Measurements from ENCODE around the gene BARX2. TPM values are rescaled to one million over a fixed set of nuclear protein-coding genes. Genes with fewer than 3 reads are reported as not detected.

The BARX2 gene
- total and polyA plus RNA-seq, 5 experiments from 2014 or later: not detected

DNA sequence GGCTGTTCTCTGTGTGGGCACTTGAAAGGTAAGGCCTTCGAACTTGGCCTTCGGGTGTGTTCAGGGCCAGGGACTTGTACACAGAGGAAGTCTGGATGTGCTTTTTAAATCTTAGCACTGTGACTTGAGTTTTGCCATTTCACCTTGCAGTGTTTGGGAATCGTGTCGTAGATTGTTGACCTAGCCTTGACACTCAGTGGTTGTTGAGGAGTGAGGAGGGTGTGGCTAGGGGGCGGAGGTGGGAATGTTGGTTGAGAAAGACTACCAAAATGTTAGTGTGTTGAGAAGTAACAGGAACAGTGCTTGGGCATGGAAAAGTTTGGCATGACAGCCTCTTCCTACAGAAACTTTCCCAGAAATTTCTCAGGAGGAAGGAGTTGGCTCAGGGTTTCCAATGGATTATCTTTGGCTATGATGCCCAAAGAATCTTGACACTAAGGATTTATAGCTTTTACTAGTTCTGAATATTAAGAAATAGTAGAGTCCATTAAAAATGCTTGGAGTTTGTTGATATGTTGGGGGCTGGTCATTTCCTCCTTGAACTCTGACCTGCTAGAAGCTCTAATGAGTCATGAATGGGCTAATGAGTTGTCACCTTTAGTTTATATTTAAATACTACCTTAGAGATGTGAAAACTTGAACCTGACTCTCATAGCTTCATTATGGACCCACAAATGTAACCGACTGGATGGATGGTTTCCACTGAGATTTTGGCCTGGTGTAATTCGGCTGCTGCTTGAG is 40.6 kb downstream of the BARX2 start:
- POLR2A ChIA-PET: no interaction called here
- no peak for ATAC-seq
- H3K27me3 Mint-ChIP-seq: no peaks in the 10 kb centered on the region
- H3K27ac Mint-ChIP-seq: no peak overlapping the region
- no peaks in the 10 kb centered on the region for H3K4me1 Mint-ChIP-seq
- H3K9me3 Mint-ChIP-seq: no peaks in the 10 kb centered on the region
- no peak overlapping the region for H3K4me3 Mint-ChIP-seq
- H3K36me3 Mint-ChIP-seq: no peaks in the 10 kb centered on the region
- DNase-seq: no peak

DNA sequence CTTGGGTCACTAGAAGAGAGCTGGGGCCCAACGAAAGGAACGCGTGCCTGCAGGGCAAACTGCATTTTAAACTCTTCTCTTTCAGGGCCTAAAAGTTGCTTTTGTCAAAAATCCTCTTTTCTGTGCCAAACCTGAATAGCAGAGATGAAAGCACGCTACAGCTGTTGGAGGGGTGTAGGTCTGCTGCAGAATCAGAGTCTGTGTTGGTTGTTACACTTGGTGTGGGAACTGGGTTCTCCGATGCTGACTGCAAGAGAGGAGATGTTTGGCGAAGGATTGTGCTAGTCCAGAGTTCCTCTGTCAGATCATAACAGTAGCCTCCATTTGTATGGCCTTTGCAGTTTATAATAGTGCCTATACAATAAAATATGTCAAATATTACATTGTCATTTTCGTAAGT is 41.8 kb downstream of the BARX2 start:
- DNase-seq (no peak), ATAC-seq (no peak)
- POLR2A ChIA-PET: no interaction called here
- Mint-ChIP-seq H3K4me3 (no peak overlapping the region), H3K36me3 (no peaks in the 10 kb centered on the region), H3K27me3 (no peaks in the 10 kb centered on the region), H3K27ac (no peak overlapping the region), H3K9me3 (no peaks in the 10 kb centered on the region), H3K4me1 (no peaks in the 10 kb centered on the region)

DNA sequence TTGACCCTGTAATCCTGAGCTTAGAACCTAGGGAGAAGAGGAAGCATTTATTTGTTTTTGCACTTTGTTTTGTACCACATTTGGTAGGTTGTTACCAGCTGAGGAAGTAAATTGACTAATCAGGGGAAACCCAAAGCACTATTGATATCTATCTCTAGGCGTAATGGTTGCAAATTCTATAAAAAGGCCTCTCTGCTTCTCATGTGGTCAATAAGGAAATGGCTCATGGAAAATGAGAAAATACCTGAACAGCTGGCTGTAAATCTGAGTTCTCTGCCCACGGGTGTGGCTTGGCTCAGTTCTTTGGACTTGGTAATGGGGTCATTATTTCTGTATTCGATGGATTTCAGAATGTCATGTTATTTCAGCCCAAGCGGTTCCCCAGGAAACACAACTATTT is 42.4 kb downstream of the BARX2 start:
- Mint-ChIP-seq H3K36me3 (no peaks in the 10 kb centered on the region), H3K27ac (no peak overlapping the region), H3K4me1 (no peaks in the 10 kb centered on the region), H3K9me3 (no peaks in the 10 kb centered on the region), H3K4me3 (no peak overlapping the region), H3K27me3 (no peaks in the 10 kb centered on the region)
- POLR2A ChIA-PET: no interaction called here
- DNase-seq: no peak
- ATAC-seq: no peak

DNA sequence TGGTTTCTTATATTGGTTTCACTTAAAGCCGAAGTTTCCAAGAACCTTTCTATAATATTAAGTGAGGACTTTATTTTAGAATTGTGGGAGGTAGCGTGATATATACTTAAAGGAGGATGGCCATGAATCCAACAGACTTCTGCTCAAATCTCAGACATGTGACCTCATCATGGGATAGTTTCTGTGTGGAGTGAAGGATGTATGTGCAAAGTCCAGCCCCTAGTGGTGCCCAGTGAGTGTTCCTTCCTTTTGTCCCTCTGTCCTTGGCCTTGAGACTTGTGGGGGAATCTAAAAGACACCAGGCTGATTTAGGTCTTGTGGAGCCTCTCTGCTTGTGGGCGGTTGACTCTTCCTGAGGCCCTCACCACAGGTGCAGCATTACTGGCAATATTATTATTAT is 43.7 kb downstream of the BARX2 start:
- H3K36me3 Mint-ChIP-seq: no peaks in the 10 kb centered on the region
- H3K9me3 Mint-ChIP-seq: peaks cover 0 to 1% (median 0%) of the 10 kb centered on the region in 9 donors
- H3K27ac Mint-ChIP-seq: no peak overlapping the region
- ATAC-seq (no peak), DNase-seq (no peak)
- H3K4me3 Mint-ChIP-seq: no peak overlapping the region
- POLR2A ChIA-PET: no interaction called here
- no peaks in the 10 kb centered on the region for H3K4me1 Mint-ChIP-seq
- H3K27me3 Mint-ChIP-seq: peaks cover 0 to 8% (median 3%) of the 10 kb centered on the region in 5 donors

DNA sequence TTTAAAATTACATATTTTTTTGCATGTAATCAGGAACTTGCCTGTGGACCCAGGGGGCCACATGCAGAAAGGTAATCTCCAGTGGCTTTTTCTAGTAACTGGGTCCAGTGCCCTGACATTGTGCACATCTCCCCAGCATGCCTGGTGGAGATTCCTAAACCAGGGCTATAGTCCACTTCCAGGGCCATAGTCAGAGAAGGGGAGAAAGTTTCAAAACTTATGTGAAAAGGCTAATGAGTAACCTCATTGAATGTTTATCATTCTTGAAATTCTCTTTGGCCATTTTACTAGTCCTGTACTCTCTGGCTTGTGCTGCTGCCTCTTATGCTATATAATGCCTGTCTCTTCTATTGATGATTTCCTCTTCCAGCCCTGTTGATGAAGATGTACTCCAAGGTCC is 47.8 kb downstream of the BARX2 start:
- H3K4me3 Mint-ChIP-seq: no peak overlapping the region
- H3K36me3 Mint-ChIP-seq: no peaks in the 10 kb centered on the region
- H3K27me3 Mint-ChIP-seq: peaks cover 0 to 17% (median 11%) of the 10 kb centered on the region in 5 donors
- no peak for ATAC-seq
- DNase-seq: no peak
- H3K9me3 Mint-ChIP-seq: peaks cover 0 to 2% (median 0%) of the 10 kb centered on the region in 9 donors
- POLR2A ChIA-PET: no interaction called here
- H3K4me1 Mint-ChIP-seq: no peaks in the 10 kb centered on the region
- no peak overlapping the region for H3K27ac Mint-ChIP-seq

DNA sequence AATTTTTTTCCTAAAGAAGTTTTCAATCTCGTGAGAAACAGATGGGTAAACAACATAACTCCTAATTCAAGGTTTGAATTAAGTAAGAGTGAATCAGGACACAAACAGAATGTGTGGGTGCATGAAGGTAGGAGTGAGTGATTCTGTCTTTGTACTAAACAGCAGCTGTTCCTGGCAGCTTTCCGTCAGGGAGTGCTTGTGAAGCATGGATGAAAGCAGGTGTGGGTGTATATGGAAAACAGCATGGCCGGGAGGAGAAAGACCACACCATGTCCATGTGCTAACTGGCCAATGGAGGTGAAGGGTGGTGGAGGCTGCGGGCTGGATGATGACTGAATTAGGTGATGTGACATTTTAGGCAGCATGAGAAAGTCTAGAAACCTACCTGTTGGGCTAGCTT is 49.6 kb downstream of the BARX2 start:
- no peak overlapping the region for H3K27ac Mint-ChIP-seq
- DNase-seq (no peak), ATAC-seq (no peak)
- H3K4me3 Mint-ChIP-seq: no peak overlapping the region
- H3K4me1 Mint-ChIP-seq: no peaks in the 10 kb centered on the region
- H3K9me3 Mint-ChIP-seq: peaks cover 0 to 2% (median 0%) of the 10 kb centered on the region in 9 donors
- no peaks in the 10 kb centered on the region for H3K36me3 Mint-ChIP-seq
- H3K27me3 Mint-ChIP-seq: peaks cover 2 to 17% (median 12%) of the 10 kb centered on the region in 5 donors
- POLR2A ChIA-PET: no interaction called here

DNA sequence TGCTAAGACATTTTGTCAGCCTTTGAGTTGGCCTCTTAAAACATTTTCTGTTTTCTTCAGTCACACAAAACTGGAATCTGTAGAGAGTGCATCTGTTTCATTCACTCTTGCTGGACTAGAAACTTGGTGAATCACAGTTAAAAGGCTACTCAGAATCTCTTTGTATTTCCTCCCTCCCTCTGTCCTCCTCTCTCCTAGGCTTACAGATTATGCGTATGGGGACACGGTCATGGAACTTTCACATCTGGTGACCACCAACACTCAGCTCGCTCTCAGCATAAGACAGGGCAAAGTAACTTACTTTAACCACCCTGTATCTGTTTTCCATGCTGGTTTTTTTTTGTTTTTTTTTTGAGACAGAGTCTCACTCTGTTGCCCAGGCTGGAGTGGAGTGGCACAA is 50.4 kb downstream of the BARX2 start:
- Mint-ChIP-seq H3K27me3 (peaks cover 7 to 23% (median 12%) of the 10 kb centered on the region in 5 donors), H3K4me1 (no peaks in the 10 kb centered on the region), H3K9me3 (peaks cover 0 to 6% (median 3%) of the 10 kb centered on the region in 9 donors), H3K4me3 (no peak overlapping the region), H3K27ac (no peak overlapping the region), H3K36me3 (no peaks in the 10 kb centered on the region)
- ATAC-seq (no peak), DNase-seq (no peak)
- POLR2A ChIA-PET: no interaction called here

DNA sequence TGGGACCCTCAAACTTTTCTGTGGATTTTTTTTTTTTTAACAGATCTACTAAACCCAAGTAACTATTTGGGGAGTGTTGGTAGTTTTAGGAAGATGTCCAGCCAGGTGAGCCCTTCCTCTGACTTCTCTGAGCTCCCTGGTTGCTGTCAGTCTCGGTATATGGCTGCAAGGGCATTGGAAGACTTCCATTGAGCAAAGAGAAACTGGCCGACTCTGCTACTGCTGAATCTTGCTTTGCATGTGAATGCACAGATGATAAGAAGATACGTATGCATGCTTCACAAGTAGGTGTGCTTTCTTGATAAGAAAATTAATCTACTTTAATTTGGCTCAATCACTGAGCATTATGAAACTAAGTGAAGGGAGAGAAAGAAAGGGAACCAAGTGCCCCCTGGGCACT is 51.1 kb downstream of the BARX2 start:
- DNase-seq: no peak
- no peak for ATAC-seq
- Mint-ChIP-seq H3K4me1 (no peaks in the 10 kb centered on the region), H3K27ac (no peak overlapping the region), H3K4me3 (no peak overlapping the region), H3K9me3 (peaks cover 0 to 12% (median 4%) of the 10 kb centered on the region in 9 donors), H3K36me3 (no peaks in the 10 kb centered on the region), H3K27me3 (peaks cover 7 to 23% (median 12%) of the 10 kb centered on the region in 5 donors)
- POLR2A ChIA-PET: no interaction called here

DNA sequence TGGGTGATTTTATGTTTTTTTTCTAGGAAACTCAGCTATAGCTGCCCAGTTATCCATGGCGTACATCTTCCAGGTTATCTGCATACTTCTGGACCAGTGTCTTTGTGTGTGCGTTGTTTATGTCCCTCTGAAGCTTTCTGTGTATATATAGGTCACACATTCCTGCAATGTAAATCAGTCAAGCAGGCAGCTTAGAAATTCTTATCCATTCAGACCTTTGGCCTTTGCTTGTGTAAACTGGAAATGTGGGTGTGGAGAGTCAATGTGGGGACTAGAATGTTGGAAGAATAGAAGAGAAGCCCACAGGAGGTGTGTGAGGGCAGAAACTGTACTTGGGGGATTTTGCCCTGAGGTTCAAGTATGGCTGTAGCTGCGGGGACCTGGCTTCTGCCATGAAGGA is 51.7 kb downstream of the BARX2 start:
- H3K27me3 Mint-ChIP-seq: peaks cover 7 to 23% (median 12%) of the 10 kb centered on the region in 5 donors
- H3K27ac Mint-ChIP-seq: no peak overlapping the region
- ATAC-seq (no peak), DNase-seq (no peak)
- peaks cover 0 to 14% (median 4%) of the 10 kb centered on the region in 9 donors for H3K9me3 Mint-ChIP-seq
- H3K4me3 Mint-ChIP-seq: no peak overlapping the region
- POLR2A ChIA-PET: no interaction called here
- no peaks in the 10 kb centered on the region for H3K36me3 Mint-ChIP-seq
- H3K4me1 Mint-ChIP-seq: no peaks in the 10 kb centered on the region

DNA sequence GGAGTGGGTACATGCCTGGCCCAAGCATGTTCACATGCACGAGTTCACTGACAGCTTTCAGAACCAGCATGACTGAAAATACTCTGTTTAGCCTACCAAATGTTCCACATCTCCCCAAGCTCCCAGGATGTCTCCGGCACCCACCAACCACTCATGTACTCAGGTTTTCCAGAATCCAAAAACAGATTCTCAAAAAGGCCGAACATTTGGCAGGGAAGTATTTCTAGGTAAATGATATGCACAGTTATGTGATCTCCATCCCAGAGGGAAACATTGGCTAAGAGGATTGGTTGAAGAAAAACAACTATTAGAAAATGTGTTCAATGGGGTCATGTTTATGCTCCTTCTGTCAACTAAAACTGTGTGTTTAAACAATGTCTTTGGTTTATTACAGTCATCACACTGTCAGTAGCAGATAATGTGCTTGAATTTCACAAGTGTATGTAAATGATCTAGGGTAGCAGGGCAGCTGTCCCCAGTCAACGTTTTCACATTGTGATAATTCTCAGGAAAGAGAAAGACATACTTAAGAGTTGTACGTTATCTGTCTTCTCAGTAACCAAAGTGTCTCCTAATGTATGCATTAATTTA is 52.3 kb downstream of the BARX2 start:
- Mint-ChIP-seq H3K27ac (no peak overlapping the region), H3K9me3 (peaks cover 0 to 17% (median 6%) of the 10 kb centered on the region in 9 donors), H3K27me3 (peaks cover 8 to 28% (median 15%) of the 10 kb centered on the region in 5 donors), H3K4me3 (no peak overlapping the region), H3K36me3 (no peaks in the 10 kb centered on the region), H3K4me1 (no peaks in the 10 kb centered on the region)
- POLR2A ChIA-PET: no interaction called here
- DNase-seq (no peak), ATAC-seq (no peak)

DNA sequence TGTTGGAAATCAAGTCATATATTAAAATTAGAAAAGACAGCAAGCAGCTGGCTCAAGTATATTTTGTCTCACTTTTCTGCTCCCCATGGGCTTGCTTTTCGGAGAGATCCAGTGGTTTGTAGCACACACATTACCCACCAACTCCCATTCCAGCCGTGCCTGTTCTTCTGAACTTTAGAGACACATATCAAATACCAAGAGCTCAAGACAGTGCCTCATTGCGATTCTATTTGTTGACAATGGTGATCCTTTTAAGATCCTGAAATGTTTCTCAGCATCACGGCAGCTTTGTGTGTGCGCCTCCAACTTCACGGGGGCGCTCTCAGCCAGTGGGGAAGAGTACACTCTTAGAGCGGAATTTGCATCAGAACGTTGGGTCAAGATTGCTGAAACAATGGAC is 52.9 kb downstream of the BARX2 start:
- Mint-ChIP-seq H3K27me3 (peaks cover 11 to 35% (median 15%) of the 10 kb centered on the region in 5 donors), H3K9me3 (peaks cover 0 to 19% (median 8%) of the 10 kb centered on the region in 9 donors), H3K4me3 (no peak overlapping the region), H3K36me3 (no peaks in the 10 kb centered on the region), H3K27ac (no peak overlapping the region), H3K4me1 (no peaks in the 10 kb centered on the region)
- no peak for DNase-seq
- POLR2A ChIA-PET: no interaction called here
- ATAC-seq: no peak

DNA sequence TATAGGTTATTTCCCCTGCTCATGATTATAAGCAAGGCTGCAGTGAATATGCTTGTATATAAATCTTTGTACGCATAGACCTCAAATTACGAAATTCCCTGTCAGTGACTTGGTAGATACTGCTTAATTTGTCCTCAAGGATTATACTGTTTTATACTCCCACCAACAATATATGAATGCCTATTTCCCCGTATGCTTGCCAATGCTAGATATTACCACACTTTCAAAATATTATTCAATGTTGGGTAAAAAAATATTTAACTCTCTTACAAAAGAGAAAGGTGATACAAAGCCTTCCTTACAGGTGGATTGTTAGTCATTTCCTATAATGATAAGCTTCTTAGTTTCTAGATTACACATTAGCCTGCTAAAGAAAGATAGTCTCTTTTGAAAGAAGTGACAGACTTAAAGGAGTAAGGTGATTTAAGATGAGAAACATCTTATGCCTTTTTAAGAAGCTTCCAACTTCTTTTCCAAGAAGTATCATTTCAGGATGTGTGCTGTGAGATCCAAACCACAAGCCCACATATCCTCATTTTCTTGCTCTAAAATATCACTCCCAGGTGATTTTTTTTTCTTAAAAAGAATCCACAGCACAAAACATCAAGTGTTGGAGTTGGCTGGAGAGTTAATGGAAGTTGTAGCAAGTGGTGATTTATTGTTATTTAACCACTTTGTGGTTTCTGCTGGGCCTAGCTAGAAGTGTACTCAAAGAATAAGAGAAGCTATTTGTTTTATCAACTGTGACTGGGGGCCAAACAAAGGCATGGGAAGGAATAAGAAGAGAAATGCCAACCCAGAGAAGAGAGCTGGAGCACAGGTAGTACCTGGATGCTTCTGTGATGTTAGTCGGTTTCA is 59.2 kb downstream of the BARX2 start:
- H3K36me3 Mint-ChIP-seq: no peaks in the 10 kb centered on the region
- H3K9me3 Mint-ChIP-seq: peaks cover 0 to 18% (median 8%) of the 10 kb centered on the region in 9 donors
- ATAC-seq (no peak), DNase-seq (no peak)
- H3K27me3 Mint-ChIP-seq: peaks cover 5 to 23% (median 14%) of the 10 kb centered on the region in 5 donors
- H3K4me1 Mint-ChIP-seq: peaks cover 0 to 3% (median 0%) of the 10 kb centered on the region in 4 donors
- POLR2A ChIA-PET: no interaction called here
- no peak overlapping the region for H3K27ac Mint-ChIP-seq
- no peak overlapping the region for H3K4me3 Mint-ChIP-seq

Measured in naive thymus-derived CD8-positive, alpha-beta T cell (primary cell).